ENCODE measurements around the gene NEMP2. TPM values are rescaled to one million over a fixed set of nuclear protein-coding genes. Genes with fewer than 3 reads are reported as not detected.

Gene NEMP2
- total RNA-seq, 1 donor from 2014 or later = 3.8 TPM

DNA sequence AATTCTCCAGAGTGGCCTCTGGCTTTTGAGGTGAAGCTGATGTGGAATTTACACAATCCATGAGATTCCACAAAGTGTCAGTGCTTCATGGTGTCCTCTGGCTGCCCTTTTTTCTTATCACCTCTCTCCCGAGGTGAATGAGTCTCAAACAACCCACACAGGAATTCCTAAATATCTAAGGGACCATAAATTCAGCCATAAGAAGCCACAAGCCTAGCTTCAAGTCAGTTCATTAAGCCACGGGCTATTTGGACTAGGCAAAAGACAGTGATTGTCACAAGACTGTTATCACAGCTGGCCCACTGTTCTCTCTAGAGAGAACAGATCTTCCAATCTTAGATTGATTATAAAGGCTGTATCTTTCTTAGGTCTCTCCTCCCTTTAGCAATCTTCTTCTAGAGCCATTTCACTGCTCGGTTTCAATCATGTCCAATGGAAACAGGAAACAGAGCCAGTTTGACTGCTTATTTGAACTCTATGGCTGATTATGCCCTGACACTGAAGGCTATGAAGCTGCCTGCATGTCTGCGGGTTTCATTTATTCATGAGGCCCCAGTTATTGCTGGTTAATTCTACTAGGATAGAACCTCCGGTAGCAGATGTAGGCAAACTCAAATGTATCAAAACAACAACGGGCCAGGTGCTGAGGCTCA lies 4.1 kb downstream of the NEMP2 start:
- DNase-seq (ENCODE audit: low read depth) = no peak
- H3K27me3 ChIP-seq (ENCODE audit: control insufficient read depth, insufficient read depth, low read length) = no peaks in the 10 kb centered on the region
- TF ChIP-seq, protein P1, sequence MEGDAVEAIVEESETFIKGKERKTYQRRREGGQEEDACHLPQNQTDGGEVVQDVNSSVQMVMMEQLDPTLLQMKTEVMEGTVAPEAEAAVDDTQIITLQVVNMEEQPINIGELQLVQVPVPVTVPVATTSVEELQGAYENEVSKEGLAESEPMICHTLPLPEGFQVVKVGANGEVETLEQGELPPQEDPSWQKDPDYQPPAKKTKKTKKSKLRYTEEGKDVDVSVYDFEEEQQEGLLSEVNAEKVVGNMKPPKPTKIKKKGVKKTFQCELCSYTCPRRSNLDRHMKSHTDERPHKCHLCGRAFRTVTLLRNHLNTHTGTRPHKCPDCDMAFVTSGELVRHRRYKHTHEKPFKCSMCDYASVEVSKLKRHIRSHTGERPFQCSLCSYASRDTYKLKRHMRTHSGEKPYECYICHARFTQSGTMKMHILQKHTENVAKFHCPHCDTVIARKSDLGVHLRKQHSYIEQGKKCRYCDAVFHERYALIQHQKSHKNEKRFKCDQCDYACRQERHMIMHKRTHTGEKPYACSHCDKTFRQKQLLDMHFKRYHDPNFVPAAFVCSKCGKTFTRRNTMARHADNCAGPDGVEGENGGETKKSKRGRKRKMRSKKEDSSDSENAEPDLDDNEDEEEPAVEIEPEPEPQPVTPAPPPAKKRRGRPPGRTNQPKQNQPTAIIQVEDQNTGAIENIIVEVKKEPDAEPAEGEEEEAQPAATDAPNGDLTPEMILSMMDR (IDR thresholded peaks at IDR 0.05; ENCODE audit: insufficient read depth, low read length, poor library complexity, severe bottlenecking) = no peak
- no peaks in the 10 kb centered on the region for H3K36me3 ChIP-seq (ENCODE audit: control insufficient read depth, insufficient read depth, low read length)
- no peak overlapping the region for H3K4me3 ChIP-seq (ENCODE audit: low read depth, low read length)

DNA sequence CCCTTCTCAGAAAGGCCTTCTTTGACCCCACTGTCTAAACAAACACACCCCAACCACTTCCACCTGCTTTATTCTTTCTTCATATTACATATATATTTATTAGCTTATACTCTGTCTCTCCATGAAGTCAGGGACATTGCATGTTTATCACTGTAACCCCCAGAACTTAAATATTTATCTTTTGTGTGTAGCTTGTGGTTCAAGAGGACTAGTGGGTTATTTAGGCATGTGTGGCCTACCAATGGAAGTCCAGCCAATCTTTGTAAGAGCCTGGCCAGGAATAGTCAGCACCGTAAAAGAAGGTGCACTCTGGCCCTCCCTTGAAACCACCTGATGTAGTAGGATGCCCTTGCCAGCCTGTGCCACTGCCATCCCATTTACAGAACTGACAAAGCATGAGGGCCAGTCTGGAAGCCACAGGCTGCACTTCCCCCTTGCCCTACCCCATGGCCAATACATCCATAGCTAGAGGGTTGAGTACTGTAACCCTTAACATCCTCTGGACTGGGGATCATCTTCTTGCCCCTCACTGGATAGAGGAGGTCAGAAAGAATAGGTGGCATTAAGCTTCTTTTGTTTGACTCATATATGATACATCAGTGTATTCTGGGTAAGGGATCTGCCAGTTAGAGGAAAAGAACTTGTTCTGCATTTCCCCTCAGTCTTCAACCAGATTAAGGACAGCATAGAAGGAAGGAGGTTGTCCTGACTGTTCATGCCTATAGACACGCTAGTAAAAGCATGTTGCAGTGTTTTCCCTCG lies 4.9 kb downstream of the NEMP2 start:
- TF ChIP-seq, protein P1 (IDR thresholded peaks at IDR 0.05; ENCODE audit: insufficient read depth, low read length, poor library complexity, severe bottlenecking) = no peak
- Histone ChIP-seq H3K4me3 (ENCODE audit: low read depth, low read length) (no peak overlapping the region), H3K27me3 (ENCODE audit: control insufficient read depth, insufficient read depth, low read length) (no peaks in the 10 kb centered on the region)

DNA sequence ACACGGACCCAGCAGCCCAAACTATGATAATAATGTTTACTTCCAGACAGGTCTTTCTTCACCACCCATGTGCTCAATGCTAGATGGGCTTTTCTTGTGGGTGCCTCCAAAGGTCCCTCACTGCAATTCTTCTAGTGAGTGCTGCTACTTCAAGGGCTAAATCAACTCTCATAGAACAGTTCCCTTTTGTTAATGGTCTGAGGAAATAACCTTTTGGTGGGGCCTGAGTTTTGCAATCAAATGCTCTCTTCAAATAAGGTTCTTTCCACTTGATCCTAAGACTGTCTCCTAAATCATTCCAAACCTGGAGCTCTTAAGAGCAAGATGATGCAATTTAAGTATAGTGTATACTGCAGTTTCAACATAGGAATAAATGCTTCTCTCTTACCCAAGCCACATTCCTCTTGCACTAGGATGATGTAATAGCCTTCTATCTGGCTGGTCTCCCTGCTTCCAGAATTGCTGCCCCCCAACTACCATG lies 6.0 kb downstream of the NEMP2 start:
- Histone ChIP-seq H3K36me3 (ENCODE audit: control insufficient read depth, insufficient read depth, low read length) (no peaks in the 10 kb centered on the region), H3K27me3 (ENCODE audit: control insufficient read depth, insufficient read depth, low read length) (no peaks in the 10 kb centered on the region), H3K4me3 (ENCODE audit: low read depth, low read length) (no peak overlapping the region)
- no peak for DNase-seq (ENCODE audit: low read depth)
- TF ChIP-seq, protein P1 (IDR thresholded peaks at IDR 0.05; ENCODE audit: insufficient read depth, low read length, poor library complexity, severe bottlenecking) = no peak

More for the DNA sequence above, 4.9 kb downstream of the NEMP2 start:
- no peaks in the 10 kb centered on the region for H3K36me3 ChIP-seq (ENCODE audit: control insufficient read depth, insufficient read depth, low read length)
- no peak for DNase-seq (ENCODE audit: low read depth)

DNA sequence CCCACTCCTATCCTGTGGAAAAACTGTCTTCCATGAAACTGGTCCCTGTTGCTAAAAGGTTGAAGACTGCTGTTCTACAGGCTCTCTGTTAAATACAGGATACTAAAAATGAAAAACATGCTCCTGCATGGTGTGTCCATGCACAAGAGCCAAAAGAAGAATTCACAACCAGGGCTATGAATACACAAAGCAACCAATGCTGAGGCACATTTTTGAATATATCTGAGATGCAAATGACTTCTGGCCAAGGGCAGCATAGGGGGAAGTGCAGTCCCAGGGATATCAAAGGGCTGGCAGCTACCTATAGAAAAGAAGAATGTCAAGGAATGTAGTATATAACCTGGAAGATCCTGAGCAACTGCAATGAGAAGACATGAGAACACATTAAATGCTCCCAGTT lies 6.6 kb downstream of the NEMP2 start:
- Histone ChIP-seq H3K36me3 (ENCODE audit: control insufficient read depth, insufficient read depth, low read length) (no peaks in the 10 kb centered on the region), H3K4me3 (ENCODE audit: low read depth, low read length) (no peak overlapping the region), H3K27me3 (ENCODE audit: control insufficient read depth, insufficient read depth, low read length) (no peaks in the 10 kb centered on the region)
- TF ChIP-seq, protein P1 (IDR thresholded peaks at IDR 0.05; ENCODE audit: insufficient read depth, low read length, poor library complexity, severe bottlenecking) = no peak
- DNase-seq (ENCODE audit: low read depth) = no peak

DNA sequence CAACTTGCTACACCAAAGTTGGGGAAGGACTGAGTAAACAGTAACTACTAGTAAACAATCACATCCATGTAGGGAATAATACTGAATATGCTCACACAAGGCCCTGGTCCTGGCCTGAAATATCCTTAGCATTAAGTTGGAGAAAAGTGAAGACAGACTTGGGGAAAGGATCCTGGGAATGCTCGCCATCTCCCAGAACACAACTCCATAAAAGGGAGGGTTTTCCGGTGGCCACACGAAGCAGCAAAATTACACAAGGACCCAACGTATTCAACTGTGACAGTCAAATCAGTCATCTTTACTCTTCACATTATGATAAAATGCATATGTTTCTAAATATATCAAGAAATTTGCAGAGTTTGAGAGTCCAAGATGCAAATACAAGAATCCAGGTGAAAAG lies 7.3 kb downstream of the NEMP2 start:
- H3K36me3 ChIP-seq (ENCODE audit: control insufficient read depth, insufficient read depth, low read length) = no peaks in the 10 kb centered on the region
- TF ChIP-seq, protein P1 (IDR thresholded peaks at IDR 0.05; ENCODE audit: insufficient read depth, low read length, poor library complexity, severe bottlenecking) = no peak
- no peak overlapping the region for H3K4me3 ChIP-seq (ENCODE audit: low read depth, low read length)
- DNase-seq (ENCODE audit: low read depth) = no peak
- no peaks in the 10 kb centered on the region for H3K27me3 ChIP-seq (ENCODE audit: control insufficient read depth, insufficient read depth, low read length)

Measured in kidney epithelial cell (primary cell).